ENCODE results near the gene BAHCC1. TPM values are rescaled to one million over a fixed set of nuclear protein-coding genes. Genes with fewer than 3 reads are reported as not detected.
A peak's percentile ranks its signal among the peaks of the same experiment; 100 is the strongest.

BAHCC1 gene
- total and polyA plus RNA-seq, 9 of the 15 experiments (the other 6 are each of a cell fraction or from before 2014, with no cell fraction given): 0.14 to 26.9 (median 5.0) TPM

DNA sequence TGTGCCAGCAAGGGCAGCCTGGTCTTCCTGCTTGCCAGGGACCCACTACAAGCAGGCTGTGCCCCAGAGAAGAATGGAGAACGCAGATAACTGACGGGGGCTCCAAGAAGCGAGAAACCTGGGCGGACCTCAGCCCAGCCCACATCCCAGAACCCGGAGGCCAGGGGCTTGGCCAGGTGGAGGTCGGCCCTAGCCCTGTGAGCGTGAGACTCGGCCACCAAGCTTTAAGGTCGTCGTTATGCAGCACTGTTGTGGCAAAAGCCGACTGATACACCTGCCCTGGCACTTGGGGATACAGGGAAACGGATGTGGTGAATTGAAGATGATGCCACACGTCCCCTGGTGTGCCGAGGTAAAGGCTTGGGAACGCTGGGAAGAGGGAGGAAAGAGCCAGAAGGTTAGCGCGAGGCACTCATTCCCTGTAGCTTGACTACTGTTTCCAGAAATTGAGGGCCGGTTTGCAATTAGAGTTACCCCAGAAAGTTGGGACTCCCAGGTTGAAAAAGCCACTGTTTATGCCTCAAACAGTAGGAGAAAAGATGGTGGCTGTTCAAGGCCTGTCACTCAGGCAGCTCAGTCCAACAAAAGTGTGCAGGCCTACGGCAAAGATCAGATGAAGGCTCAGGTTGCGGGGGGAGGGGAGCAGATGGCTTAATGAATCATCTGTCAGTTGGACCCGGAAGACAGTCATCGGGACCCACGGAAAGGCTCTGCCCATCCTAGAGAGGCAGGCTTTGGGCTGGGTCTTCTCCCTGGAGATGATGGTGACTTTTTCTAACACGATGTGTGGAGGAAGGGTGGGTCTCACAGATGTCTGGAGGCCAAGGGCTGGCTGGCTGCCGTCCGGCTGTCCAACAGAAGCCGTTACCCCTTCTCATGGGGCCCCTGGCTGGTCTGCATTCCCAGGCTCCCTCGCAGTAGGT is 45.6 kb upstream of the BAHCC1 start (continued):
- TF ChIP-seq ZNF589 (CRISPR knock-in tag; IDR thresholded peaks at IDR 0.05; ENCODE audit: low read depth) (0 out of 2 replicates have a peak, but pooled peaks have one; percentile 28), KAT2B (IDR thresholded peaks at IDR 0.05; ENCODE audit: low read depth, low read length) (no peak), U2AF1 (optimal IDR thresholded peaks at IDR 0.05; ENCODE audit: low read depth, low read length) (no peak), ZBED1 (IDR thresholded peaks at IDR 0.05) (peak; percentile 94), KLF1 (tag; IDR thresholded peaks at IDR 0.05) (peak; percentile 45; the same call in 1 of the 2 replicates), MYNN (IDR thresholded peaks at IDR 0.05) (peak; percentile 65; the same call in 1 of the 2 replicates), MYNN (CRISPR knock-in tag; IDR thresholded peaks at IDR 0.05) (no peak), GABPB2 (CRISPR knock-in tag; conservative IDR thresholded peaks at IDR 0.05) (no peak), HDAC2 (IDR thresholded peaks at IDR 0.05) (no peak; the same call in 1 of the 2 replicates), XRCC5 (IDR thresholded peaks at IDR 0.05; ENCODE audit: low read depth, low read length) (no peak; the same call in 1 of the 2 replicates), SNRNP70 (optimal IDR thresholded peaks at IDR 0.05; ENCODE audit: low read depth, low read length) (peak; percentile 25), COPS2 (conservative IDR thresholded peaks at IDR 0.05) (no peak), TAF15 (IDR thresholded peaks at IDR 0.05; ENCODE audit: low read depth, low read length) (no peak), HES1 (IDR thresholded peaks at IDR 0.05; ENCODE audit: low read depth) (no peak), DNMT1 (IDR thresholded peaks at IDR 0.05) (no peak), IRF9 (tag; IDR thresholded peaks at IDR 0.05) (no peak), ZBTB8A (IDR thresholded peaks at IDR 0.05; ENCODE audit: partially characterized antibody) (no peak), ZBTB17 (CRISPR knock-in tag; IDR thresholded peaks at IDR 0.05) (0 out of 2 replicates have a peak, but pooled peaks have one; percentile 27), ZNF592 (IDR thresholded peaks at IDR 0.05) (peak; percentile 96)
- TF ChIP-seq, protein P1, sequence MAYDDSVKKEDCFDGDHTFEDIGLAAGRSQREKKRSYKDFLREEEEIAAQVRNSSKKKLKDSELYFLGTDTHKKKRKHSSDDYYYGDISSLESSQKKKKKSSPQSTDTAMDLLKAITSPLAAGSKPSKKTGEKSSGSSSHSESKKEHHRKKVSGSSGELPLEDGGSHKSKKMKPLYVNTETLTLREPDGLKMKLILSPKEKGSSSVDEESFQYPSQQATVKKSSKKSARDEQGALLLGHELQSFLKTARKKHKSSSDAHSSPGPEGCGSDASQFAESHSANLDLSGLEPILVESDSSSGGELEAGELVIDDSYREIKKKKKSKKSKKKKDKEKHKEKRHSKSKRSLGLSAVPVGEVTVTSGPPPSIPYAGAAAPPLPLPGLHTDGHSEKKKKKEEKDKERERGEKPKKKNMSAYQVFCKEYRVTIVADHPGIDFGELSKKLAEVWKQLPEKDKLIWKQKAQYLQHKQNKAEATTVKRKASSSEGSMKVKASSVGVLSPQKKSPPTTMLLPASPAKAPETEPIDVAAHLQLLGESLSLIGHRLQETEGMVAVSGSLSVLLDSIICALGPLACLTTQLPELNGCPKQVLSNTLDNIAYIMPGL (CRISPR knock-in tag; IDR thresholded peaks at IDR 0.05): no peak
